Measurements from ENCODE around the gene SLC20A1. TPM values are rescaled to one million over a fixed set of nuclear protein-coding genes. Genes with fewer than 3 reads are reported as not detected.

Gene SLC20A1
- total RNA-seq, 1 donor from 2014 or later: 54.6 TPM

GRCh38 chr2:112694182-112694581, 48.4 kb downstream of the SLC20A1 start:
- CTCF ChIA-PET: interaction anchor here (6.2 kb wide), 1 partner anchor 32 kb away, joined by 47 read pairs; no protein-coding TSS in a partner anchor

DNA sequence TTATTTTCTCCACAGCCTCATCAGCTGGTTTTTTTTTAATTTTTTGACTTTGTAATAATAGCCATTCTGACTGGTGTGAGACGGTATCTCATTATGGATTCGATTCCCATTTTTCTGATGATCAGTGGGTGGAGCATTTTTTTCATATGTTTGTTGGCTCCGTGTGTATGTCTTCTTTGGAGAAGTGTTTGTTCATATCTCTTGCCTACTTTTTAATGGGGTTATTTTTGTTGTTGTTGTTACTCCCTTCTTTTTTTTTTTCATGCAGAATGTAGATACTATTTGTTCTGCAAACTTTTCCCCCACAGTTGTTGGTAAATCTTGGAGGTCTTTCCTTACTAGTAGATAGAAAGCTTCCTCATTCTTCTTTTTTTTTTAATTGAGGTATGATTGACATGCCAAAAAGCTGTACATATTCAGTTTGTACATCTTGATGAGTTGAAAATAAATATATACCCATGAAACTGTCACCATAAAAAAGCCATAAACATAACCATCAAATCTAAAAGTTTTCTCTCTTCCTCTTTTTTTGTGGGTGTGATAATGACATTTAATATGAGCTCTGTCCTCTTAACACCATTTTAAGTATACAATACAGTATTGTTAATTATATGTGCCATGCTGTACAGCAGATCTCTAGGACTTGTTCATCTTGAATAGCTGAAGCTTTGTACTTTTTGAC, 53.2 kb downstream of the SLC20A1 start:
- Mint-ChIP-seq H3K4me3 (peak overlapping the region; percentile 39), H3K27ac (peak overlapping the region; percentile 68), H3K9me3 (no peaks in the 10 kb centered on the region), H3K36me3 (ENCODE audit: low read depth) (no peaks in the 10 kb centered on the region), H3K4me1 (peaks cover 51% of the 10 kb centered on the region), H3K27me3 (no peaks in the 10 kb centered on the region)
- POLR2A ChIA-PET: interaction anchor here (0.7 to 2.2 kb wide), 4 partner anchors 10 to 812 kb away, joined by 3 to 15 read pairs (median 5); partner anchors contain the start of gene SLC20A1
- intact Hi-C loops (cut with micrococcal nuclease): no loop called here
- DNase-seq (no peak), ATAC-seq (ENCODE audit: low read depth) (no peak)
- TF ChIP-seq, protein P1, sequence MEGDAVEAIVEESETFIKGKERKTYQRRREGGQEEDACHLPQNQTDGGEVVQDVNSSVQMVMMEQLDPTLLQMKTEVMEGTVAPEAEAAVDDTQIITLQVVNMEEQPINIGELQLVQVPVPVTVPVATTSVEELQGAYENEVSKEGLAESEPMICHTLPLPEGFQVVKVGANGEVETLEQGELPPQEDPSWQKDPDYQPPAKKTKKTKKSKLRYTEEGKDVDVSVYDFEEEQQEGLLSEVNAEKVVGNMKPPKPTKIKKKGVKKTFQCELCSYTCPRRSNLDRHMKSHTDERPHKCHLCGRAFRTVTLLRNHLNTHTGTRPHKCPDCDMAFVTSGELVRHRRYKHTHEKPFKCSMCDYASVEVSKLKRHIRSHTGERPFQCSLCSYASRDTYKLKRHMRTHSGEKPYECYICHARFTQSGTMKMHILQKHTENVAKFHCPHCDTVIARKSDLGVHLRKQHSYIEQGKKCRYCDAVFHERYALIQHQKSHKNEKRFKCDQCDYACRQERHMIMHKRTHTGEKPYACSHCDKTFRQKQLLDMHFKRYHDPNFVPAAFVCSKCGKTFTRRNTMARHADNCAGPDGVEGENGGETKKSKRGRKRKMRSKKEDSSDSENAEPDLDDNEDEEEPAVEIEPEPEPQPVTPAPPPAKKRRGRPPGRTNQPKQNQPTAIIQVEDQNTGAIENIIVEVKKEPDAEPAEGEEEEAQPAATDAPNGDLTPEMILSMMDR (IDR thresholded peaks at IDR 0.05): no peak
- CTCF ChIA-PET: interaction anchor here (1.5 to 3.2 kb wide), 3 partner anchors 9 to 27 kb away, joined by 5 to 20 read pairs (median 16); no protein-coding TSS in a partner anchor

More at GRCh38 chr2:112694182-112694581, 48.4 kb downstream of the SLC20A1 start:
- no peak overlapping the region for H3K4me3 Mint-ChIP-seq
- no peak for DNase-seq
- TF ChIP-seq, protein P1 (IDR thresholded peaks at IDR 0.05): no peak
- no peaks in the 10 kb centered on the region for H3K27me3 Mint-ChIP-seq
- H3K4me1 Mint-ChIP-seq: peaks cover 28% of the 10 kb centered on the region
- no peaks in the 10 kb centered on the region for H3K9me3 Mint-ChIP-seq
- H3K27ac Mint-ChIP-seq: no peak overlapping the region
- POLR2A ChIA-PET: no interaction called here
- no peaks in the 10 kb centered on the region for H3K36me3 Mint-ChIP-seq (ENCODE audit: low read depth)
- intact Hi-C loops (cut with micrococcal nuclease): no loop called here
- no peak for ATAC-seq (ENCODE audit: low read depth)

GRCh38 chr2:112699984-112700667, 54.4 kb downstream of the SLC20A1 start:
- ATAC-seq (ENCODE audit: low read depth) (peak; percentile 64), DNase-seq (no peak)
- intact Hi-C loops (cut with micrococcal nuclease): loop anchor here (1.0 kb wide), 1 partner anchor 8 kb away; no protein-coding TSS in a partner anchor
- Mint-ChIP-seq H3K27ac (peak overlapping the region; percentile 68), H3K4me3 (peak overlapping the region; percentile 46), H3K9me3 (no peaks in the 10 kb centered on the region), H3K27me3 (no peaks in the 10 kb centered on the region), H3K4me1 (peaks cover 55% of the 10 kb centered on the region), H3K36me3 (ENCODE audit: low read depth) (no peaks in the 10 kb centered on the region)
- CTCF ChIA-PET: interaction anchor here (1.3 to 3.2 kb wide), 4 partner anchors 8 to 33 kb away, joined by 3 to 20 read pairs (median 10); no protein-coding TSS in a partner anchor
- TF ChIP-seq, protein P1 (IDR thresholded peaks at IDR 0.05): no peak
- POLR2A ChIA-PET: interaction anchor here (0.7 to 2.7 kb wide), 6 partner anchors 9 to 442 kb away, joined by 3 to 15 read pairs (median 6); partner anchors contain the start of gene SLC20A1

- no peaks in the 10 kb centered on the region for H3K27me3 Mint-ChIP-seq
- H3K36me3 Mint-ChIP-seq (ENCODE audit: low read depth): no peaks in the 10 kb centered on the region
- no peaks in the 10 kb centered on the region for H3K9me3 Mint-ChIP-seq
- CTCF ChIA-PET: interaction anchor here (1.3 to 3.2 kb wide), 3 partner anchors 11 to 34 kb away, joined by 3 to 20 read pairs (median 16); no protein-coding TSS in a partner anchor
- DNase-seq (no peak), ATAC-seq (ENCODE audit: low read depth) (peak; percentile 27)
- H3K4me1 Mint-ChIP-seq: peaks cover 65% of the 10 kb centered on the region
- POLR2A ChIA-PET: interaction anchor here (0.9 to 2.7 kb wide), 5 partner anchors 8 to 55 kb away, joined by 3 to 15 read pairs (median 6); partner anchors contain the start of gene SLC20A1
- peak overlapping the region; percentile 0 for H3K4me3 Mint-ChIP-seq
- peak overlapping the region; percentile 83 for H3K27ac Mint-ChIP-seq
- TF ChIP-seq, protein P1 (IDR thresholded peaks at IDR 0.05): no peak
- intact Hi-C loops (cut with micrococcal nuclease): no loop called here
These were observed 55.3 kb downstream of the SLC20A1 start for GRCh38 chr2:112701052-112701451.

DNA sequence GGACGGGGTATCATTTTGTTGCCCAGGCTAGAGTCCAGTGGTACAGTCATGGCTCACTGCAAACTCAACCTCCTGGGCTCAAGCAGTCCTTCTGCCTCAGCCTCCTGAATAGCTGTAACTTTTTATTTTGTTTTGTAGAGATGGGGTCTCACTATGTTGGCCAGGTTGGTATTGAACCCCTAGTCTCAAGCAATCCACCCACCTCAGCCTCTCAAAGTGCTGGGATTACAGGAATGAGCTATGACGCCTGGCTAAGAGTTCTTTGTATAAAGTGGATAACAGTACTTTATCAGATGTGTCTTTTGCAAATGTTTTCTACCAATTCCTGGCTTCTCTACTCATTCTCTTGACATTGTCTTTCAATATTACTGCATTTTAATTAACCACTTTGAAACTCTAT, 57.9 kb downstream of the SLC20A1 start:
- DNase-seq: no peak
- no peak for ATAC-seq (ENCODE audit: low read depth)
- CTCF ChIA-PET: no interaction called here
- TF ChIP-seq, protein P1 (IDR thresholded peaks at IDR 0.05): no peak
- POLR2A ChIA-PET: no interaction called here
- Mint-ChIP-seq H3K4me3 (no peak overlapping the region), H3K27me3 (no peaks in the 10 kb centered on the region), H3K36me3 (ENCODE audit: low read depth) (no peaks in the 10 kb centered on the region), H3K27ac (no peak overlapping the region), H3K4me1 (peaks cover 85% of the 10 kb centered on the region), H3K9me3 (no peaks in the 10 kb centered on the region)
- intact Hi-C loops (cut with micrococcal nuclease): no loop called here

All from activated B cell treated with CpG ODN at 0.5 μM for 24 hours (primary cell).